DND-41 (cell line): Measurements from ENCODE around the gene RGS12.

Experiments used
- ATAC-seq: fragments of 200-7000 bp; cut with Tn5 transposase; 3 replicates; pipeline ENCODE4 v1.9.1; 2021; ENCODE audit warnings: low read depth; ENCODE audit not compliant: insufficient read depth
- DNase-seq: peaks from one replicate; pipeline ENCODE4 v3.0.0-alpha.2; 2020
- H2AFZ ChIP-seq: 2 replicates; pipeline ENCODE4 v1.6.0; 2012; ENCODE audit warnings: low read depth, low read length
- H3K27ac ChIP-seq: 2 replicates; pipeline ENCODE4 v1.5.1; 2012; ENCODE audit warnings: low read length, inconsistent platforms
- H3K27me3 ChIP-seq: fragments of 200-600 bp; sonication (generic); 2 replicates; pipeline ENCODE4 v1.6.0; 2012; ENCODE audit warnings: low read length, mild to moderate bottlenecking, inconsistent platforms; ENCODE audit not compliant: insufficient read depth, poor library complexity
- H3K36me3 ChIP-seq: 2 replicates; pipeline ENCODE4 v1.5.1; 2012; ENCODE audit warnings: low read length, inconsistent platforms; ENCODE audit not compliant: insufficient read depth
- H3K4me1 ChIP-seq: 2 replicates; pipeline ENCODE4 v1.5.1; 2012; ENCODE audit warnings: mild to moderate bottlenecking, low read length; ENCODE audit not compliant: insufficient read depth
- H3K4me2 ChIP-seq: 2 replicates; pipeline ENCODE4 v1.6.0; 2012; ENCODE audit warnings: mild to moderate bottlenecking, moderate library complexity, low read length, inconsistent platforms; ENCODE audit not compliant: insufficient read depth
- H3K4me3 ChIP-seq, 2 experiments: fragments of 200-600 bp in 1 of 2; shearing (Covaris generic) in 1 of 2; 2 replicates each; pipeline ENCODE4 v1.5.1; 2012 to 2016; ENCODE audit warnings: inconsistent platforms in 2 of 2, low read length in 2 of 2, mild to moderate bottlenecking in 2 of 2, low read depth in 1 of 2, moderate library complexity in 1 of 2
- H3K79me2 ChIP-seq: 2 replicates; pipeline ENCODE4 v1.6.0; 2012; ENCODE audit warnings: low read length, inconsistent platforms; ENCODE audit not compliant: insufficient read depth
- H3K9ac ChIP-seq: 2 replicates; pipeline ENCODE4 v1.6.0; 2012; ENCODE audit warnings: low read depth, mild to moderate bottlenecking, inconsistent platforms, low read length, moderate library complexity
- H3K9me3 ChIP-seq: 2 replicates; pipeline ENCODE4 v1.5.1; 2012; ENCODE audit warnings: low read length, moderate library complexity, mild to moderate bottlenecking, inconsistent platforms; ENCODE audit not compliant: insufficient read depth, severe bottlenecking
- H4K20me1 ChIP-seq: 2 replicates; pipeline ENCODE4 v1.6.0; 2012; ENCODE audit warnings: low read length; ENCODE audit not compliant: insufficient read depth
- EZH2 ChIP-seq: IDR thresholded peaks from 3 replicates; pipeline ENCODE4 v1.6.1; 2012; ENCODE audit warnings: borderline replicate concordance, low read depth, mild to moderate bottlenecking, moderate library complexity, low read length, inconsistent platforms; ENCODE audit not compliant: severe bottlenecking
- TF ChIP-seq, protein P1 (sequence below): IDR thresholded peaks from 2 replicates; pipeline ENCODE4 v1.5.1; 2012; ENCODE audit warnings: borderline replicate concordance, low read length, moderate library complexity, mild to moderate bottlenecking; ENCODE audit not compliant: poor library complexity, severe bottlenecking; ENCODE audit errors: extremely low read depth

The RGS12 gene

DNA sequence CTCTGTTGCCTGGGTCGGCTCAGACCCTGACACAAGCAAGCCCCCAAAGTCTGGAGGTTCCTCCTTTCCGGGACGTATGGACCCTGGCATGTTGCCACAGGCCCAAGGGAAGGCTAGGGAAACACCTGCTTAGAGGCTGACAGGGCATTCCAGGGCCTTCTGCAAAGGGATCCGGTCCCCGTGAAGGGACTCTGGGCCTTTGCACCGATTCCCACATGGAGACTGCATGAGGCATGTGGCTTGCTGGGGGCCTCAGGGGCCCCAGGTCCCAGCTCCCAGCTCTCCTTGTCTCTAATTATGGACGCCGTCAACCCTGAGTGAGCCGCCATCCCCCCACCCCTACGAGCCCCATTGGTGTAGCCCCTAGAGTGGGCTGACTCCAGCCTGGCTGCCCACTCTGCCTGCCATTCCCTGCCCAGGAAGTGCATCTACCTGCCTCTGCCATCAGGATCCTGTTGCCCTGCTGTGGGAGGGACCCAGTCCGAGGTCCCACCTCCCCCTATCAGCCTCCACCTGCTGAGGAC is 4.2 kb upstream of the RGS12 start:
- ATAC-seq (no peak), DNase-seq (no peak)
- no peaks in the 10 kb centered on the region for H3K9me3 ChIP-seq
- H3K27ac ChIP-seq, result no peak overlapping the region
- H2AFZ ChIP-seq, result no peak overlapping the region
- H3K36me3 ChIP-seq, result no peaks in the 10 kb centered on the region
- H3K27me3 ChIP-seq, result peaks cover 36% of the 10 kb centered on the region
- no peak overlapping the region for H3K4me2 ChIP-seq
- peaks cover 16% of the 10 kb centered on the region for H3K4me1 ChIP-seq
- peaks cover 26% of the 10 kb centered on the region for H4K20me1 ChIP-seq
- H3K79me2 ChIP-seq, result no peaks in the 10 kb centered on the region
- TF ChIP-seq EZH2, result no peak
- TF ChIP-seq, protein P1, sequence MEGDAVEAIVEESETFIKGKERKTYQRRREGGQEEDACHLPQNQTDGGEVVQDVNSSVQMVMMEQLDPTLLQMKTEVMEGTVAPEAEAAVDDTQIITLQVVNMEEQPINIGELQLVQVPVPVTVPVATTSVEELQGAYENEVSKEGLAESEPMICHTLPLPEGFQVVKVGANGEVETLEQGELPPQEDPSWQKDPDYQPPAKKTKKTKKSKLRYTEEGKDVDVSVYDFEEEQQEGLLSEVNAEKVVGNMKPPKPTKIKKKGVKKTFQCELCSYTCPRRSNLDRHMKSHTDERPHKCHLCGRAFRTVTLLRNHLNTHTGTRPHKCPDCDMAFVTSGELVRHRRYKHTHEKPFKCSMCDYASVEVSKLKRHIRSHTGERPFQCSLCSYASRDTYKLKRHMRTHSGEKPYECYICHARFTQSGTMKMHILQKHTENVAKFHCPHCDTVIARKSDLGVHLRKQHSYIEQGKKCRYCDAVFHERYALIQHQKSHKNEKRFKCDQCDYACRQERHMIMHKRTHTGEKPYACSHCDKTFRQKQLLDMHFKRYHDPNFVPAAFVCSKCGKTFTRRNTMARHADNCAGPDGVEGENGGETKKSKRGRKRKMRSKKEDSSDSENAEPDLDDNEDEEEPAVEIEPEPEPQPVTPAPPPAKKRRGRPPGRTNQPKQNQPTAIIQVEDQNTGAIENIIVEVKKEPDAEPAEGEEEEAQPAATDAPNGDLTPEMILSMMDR, result no peak
- no peak overlapping the region for H3K9ac ChIP-seq
- H3K4me3 ChIP-seq, result no peak overlapping the region

DNA sequence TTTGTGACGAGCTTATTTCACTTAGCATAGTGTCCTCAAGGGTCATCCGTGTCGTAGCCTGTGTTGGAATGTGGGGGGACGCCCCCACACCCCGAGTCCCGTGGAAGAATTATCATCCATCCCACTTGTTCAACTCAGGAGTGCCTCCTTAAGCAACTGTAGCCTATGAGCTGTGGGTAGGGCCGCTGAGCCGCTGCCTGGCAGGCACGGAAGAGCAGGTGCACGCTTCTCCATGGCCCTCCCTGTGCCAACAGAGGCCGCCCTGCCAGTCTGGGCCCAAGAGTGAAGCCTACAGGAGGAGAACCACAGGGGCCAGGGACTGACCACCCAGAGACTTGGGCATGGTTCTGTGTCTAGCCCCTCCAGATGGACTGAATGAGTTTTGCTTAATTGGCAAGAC is 2.3 kb upstream of the RGS12 start:
- H4K20me1 ChIP-seq, result peaks cover 43% of the 10 kb centered on the region
- H3K36me3 ChIP-seq, result no peaks in the 10 kb centered on the region
- H3K4me3 ChIP-seq, result no peak overlapping the region
- H3K9me3 ChIP-seq, result no peaks in the 10 kb centered on the region
- no peak overlapping the region for H3K27ac ChIP-seq
- H3K27me3 ChIP-seq, result peaks cover 40% of the 10 kb centered on the region
- H3K4me2 ChIP-seq, result no peak overlapping the region
- no peak for TF ChIP-seq EZH2
- TF ChIP-seq, protein P1, result no peak
- no peaks in the 10 kb centered on the region for H3K79me2 ChIP-seq
- DNase-seq, result no peak
- no peak for ATAC-seq
- H3K9ac ChIP-seq, result no peak overlapping the region
- no peak overlapping the region for H2AFZ ChIP-seq
- H3K4me1 ChIP-seq, result peaks cover 24% of the 10 kb centered on the region

DNA sequence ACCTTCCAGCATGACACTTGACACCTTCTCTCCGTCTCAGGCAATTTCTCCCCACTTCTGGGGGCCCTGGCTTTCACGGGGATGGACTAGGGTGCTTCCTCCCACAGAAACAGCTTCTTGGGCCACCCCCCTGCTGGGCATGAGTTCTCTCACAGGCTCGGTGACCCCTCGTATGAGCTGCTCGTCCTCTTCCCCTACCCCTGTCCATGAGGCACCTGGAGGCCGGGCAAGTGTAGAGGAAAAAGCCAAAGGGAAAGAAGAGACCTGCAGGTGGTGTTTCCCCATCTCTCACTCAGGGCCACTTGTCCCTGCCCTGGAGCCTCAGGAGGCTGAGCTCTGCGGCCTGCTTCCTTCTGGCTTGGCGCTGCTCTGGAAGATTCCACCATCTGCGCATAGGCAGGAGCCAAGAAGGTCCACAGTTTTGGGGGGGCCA is 1.9 kb upstream of the RGS12 start:
- Histone ChIP-seq H3K27ac (no peak overlapping the region), H3K27me3 (peaks cover 40% of the 10 kb centered on the region), H3K9me3 (no peaks in the 10 kb centered on the region), H3K4me3 (no peak overlapping the region), H4K20me1 (peaks cover 46% of the 10 kb centered on the region), H3K36me3 (no peaks in the 10 kb centered on the region), H2AFZ (no peak overlapping the region), H3K4me2 (no peak overlapping the region), H3K9ac (no peak overlapping the region), H3K79me2 (no peaks in the 10 kb centered on the region), H3K4me1 (peaks cover 24% of the 10 kb centered on the region)
- no peak for TF ChIP-seq EZH2
- TF ChIP-seq, protein P1, result no peak
- peak; percentile 1 for DNase-seq
- no peak for ATAC-seq
